TTC549 (cell line): Measurements from ENCODE around the gene SDC1.
"Not testable (repeated sequence)": the region's sequence is repeated elsewhere in the genome, so short reads cannot be mapped to it uniquely, and the experiment has no call there.

Experiments
- FAIRE-seq: peaks from 2 replicates; lab custom pipeline; 2012; peaks lifted over from hg19 to GRCh38; lab: Jason Lieb, UNC

Gene SDC1

DNA sequence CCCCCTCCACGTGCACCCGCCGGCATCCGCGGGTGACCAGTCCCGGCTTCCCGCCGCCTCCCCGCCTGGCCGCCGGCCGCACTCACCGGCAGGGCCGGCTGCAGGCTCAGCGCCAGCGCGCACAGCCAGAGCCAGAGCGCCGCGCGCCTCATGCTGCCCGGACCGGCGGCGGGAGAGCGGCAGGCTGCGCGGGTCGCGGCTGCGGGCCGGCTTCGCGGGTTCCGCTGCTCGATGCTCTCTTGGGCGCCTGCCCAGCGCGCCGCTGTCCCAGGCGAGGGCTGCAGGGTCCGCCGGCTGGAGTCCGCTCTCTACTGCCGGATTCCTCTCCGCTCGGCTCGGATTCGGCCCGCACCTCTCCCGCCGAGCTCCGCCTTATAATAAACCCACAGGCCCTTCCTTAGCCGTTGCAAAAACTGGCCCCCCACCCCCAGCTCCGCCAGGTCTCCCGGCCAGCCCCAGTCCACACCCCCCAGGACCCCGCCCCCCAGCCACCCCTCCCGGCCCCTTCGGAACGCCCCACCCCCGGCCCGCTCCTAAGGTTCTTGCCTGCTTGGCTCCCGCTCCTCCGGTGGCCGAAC lies at the start of gene SDC1:
TSS of gene SDC1 (minus strand) at position 415 of the 578 bp plus-strand sequence. CDS start at position 152, 263 bp downstream.
- no peak for FAIRE-seq

- FAIRE-seq: no peak
These were observed 48.1 kb upstream of the SDC1 start for GRCh38 chr2:20273042-20273441.

GRCh38 chr2:20268317-20268716 lies 43.4 kb upstream of the SDC1 start:
- not testable (repeated sequence) for FAIRE-seq

GRCh38 chr2:20267529-20267928 lies 42.6 kb upstream of the SDC1 start:
- no peak for FAIRE-seq

- no peak for FAIRE-seq
These were observed 39.7 kb upstream of the SDC1 start for GRCh38 chr2:20264629-20265028.

GRCh38 chr2:20257411-20257810 lies 32.5 kb upstream of the SDC1 start:
- FAIRE-seq: no peak

- no peak for FAIRE-seq
These were observed 29.8 kb upstream of the SDC1 start for GRCh38 chr2:20254731-20255130.

GRCh38 chr2:20250436-20250835 lies 25.5 kb upstream of the SDC1 start:
- FAIRE-seq: no peak

GRCh38 chr2:20249170-20249569 lies 24.2 kb upstream of the SDC1 start:
- no peak for FAIRE-seq

DNA sequence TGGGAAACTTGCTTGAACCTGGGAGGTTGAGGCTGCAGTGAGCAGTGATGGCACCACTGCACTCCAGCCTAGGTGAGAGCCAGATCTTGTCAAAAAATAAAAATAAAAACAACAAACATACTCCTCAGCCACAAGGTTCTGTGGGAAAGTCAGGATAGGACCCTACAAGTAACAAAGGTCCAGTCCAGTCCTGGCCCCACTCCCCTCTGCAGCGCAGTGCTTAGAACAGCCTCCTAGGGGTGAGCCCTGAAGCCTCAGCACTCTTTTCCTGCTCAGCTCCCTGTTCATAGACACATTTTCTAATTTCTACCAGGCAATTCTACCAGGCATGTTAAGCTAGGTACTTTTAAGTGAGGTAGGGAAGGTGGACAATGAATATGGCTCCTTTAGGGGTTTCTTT lies 22.2 kb upstream of the SDC1 start:
- no peak for FAIRE-seq

DNA sequence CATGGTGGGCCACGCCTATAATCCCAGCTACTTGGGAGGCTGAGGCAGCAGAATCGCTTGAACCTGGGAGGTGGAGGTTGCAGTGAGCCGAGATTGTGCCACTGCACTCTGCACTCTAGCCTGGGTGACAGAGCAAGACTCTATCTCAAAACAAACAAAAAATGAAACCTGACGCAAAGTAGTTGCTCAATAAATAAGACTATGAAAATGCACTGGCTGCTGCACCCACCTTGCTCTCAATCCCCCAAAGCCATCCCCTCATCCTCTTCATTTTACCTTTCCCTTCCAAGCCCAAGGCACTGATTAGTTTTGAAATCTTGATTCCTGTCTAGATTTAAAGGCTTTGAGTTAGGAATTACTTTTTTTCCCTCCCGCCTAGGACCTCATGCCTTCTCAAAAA lies 18.7 kb upstream of the SDC1 start:
- not testable (repeated sequence) for FAIRE-seq

DNA sequence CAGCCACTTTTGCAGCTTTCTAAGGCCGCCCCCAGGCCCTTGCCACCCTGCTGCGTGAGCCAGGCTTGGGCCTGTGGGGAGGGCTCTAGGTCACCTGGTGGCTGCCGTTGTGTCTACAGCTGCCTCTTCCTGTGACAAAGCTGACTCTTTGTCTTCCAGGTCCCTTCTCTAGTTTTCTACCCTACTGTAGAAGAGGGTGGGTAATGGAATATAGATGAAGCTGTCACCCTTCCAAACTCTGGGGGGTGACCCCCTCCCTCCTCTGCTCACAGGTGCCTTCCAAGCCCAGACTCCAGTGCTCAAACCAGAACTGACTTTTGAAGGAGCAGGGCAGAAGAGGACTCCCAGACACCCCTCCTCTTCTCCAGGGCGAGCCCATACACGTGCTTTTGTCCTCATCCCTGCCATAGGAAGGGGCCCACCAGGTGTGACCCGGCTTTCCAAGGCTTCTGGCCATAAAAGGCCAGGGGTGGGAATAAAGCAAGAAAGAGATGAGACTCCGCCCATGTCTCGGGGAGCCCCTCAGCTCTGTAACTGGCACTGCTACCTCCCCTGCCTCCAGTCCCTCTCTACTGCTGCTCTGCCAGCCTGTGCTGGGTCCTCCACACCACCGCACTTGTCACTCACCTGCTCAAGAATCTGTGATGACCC lies 17.9 kb upstream of the SDC1 start:
- FAIRE-seq: no peak

DNA sequence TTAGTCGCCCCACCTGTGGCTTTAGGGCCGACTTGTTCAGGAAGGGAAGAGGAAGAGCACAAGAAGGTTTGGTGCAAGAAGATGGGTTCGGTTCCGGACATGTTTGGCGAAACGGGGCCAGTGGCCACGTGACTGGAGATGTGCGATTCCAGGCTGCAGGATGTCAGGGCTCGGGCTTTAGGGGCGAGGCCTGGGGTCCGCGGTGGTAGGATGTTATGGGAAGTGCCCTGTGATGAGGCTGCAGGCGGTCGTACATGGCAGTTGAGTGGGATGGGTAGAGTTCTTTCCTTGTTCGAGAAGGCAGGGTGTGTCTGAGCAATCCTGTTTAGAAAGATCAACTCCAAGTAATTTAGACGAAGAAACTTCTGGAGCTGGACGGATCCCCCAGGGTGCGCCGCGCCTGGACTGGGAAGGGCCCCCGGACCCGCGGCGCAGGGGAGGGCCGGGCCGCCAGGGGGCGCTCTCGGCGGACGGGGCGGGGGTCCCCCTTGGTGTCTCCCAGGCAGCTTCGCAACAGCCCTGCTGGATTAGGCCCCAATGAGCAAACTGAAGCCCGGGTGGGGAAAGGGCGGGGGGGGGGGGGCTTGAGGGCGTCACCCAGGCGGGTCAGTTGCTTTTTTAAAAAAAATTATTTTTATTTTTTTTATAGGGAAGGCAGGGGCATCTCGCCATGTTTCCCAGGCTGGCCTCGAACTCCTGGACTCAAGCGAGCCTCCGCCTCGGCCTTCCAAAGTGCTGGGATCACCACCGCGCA lies 17.2 kb upstream of the SDC1 start:
- no peak for FAIRE-seq

DNA sequence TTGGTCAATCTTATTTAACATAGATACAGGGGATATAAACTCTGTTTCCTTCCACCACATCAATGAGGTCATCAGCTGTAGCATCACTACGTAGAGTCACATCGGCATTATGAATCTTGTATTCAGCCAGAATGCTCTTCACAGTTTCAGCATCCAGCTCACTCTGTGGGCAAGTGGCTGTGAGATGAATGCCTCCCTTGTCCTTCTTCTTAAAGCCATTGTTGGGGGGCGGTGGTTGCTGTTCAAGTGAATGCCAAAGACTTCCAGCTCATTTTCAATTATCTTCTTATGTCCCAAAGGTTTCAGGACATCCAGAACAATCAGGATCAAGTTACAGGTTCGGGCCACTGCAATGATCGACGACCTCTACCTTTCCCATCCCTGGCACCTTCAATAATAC lies 15.4 kb upstream of the SDC1 start:
- not testable (repeated sequence) for FAIRE-seq

GRCh38 chr2:20236496-20236895 lies 11.6 kb upstream of the SDC1 start:
- FAIRE-seq: no peak

GRCh38 chr2:20235655-20236305 lies 10.8 kb upstream of the SDC1 start:
- FAIRE-seq: no peak

GRCh38 chr2:20234597-20234996 lies 9.7 kb upstream of the SDC1 start:
- not testable (repeated sequence) for FAIRE-seq

DNA sequence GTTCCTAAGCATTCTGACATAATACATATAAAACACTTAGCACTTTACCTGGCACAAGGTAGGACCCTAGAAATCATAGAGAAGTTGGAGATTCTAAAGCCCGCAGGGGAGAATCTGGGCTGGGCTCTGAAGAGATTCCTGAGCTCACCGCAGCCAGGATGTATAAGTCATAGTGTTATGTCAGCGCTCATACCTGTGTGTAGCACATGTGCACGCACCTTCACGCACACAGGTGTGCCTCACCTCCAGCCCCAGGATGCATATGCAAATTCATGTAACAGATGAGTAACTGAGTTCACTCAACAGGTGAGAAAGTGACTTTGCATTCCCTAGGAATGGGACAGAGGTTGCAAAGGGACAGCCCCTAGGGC lies 7.9 kb upstream of the SDC1 start:
- FAIRE-seq: no peak

- no peak for FAIRE-seq
These were observed 6.7 kb upstream of the SDC1 start for GRCh38 chr2:20231598-20232026.

DNA sequence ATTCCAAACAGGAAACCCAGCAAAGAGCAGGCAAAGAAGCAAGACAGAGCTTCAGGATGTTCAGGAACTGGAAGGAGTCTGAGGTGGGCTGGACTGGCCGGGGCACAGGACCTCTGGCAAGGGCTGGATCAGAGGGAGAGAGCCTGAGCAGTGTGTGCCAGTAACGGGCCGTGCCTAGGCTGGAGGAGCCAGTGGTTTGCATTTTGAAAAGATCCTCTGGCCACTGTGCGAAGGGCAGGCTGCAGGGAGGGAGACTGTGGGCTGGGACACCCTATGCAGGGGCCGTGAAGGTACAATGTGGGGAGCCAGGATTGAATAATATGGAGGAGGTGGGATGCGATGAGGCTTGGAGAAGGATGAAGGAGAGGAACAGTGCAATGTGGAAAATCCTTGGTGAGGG lies 6.2 kb upstream of the SDC1 start:
- no peak for FAIRE-seq

GRCh38 chr2:20230114-20230425 lies 5.1 kb upstream of the SDC1 start:
- no peak for FAIRE-seq

- no peak for FAIRE-seq
These were observed 4.6 kb upstream of the SDC1 start for GRCh38 chr2:20229322-20230113.
